Measurements from ENCODE around the gene INPP5J.
"Not testable (repeated sequence)": the region's sequence is repeated elsewhere in the genome, so short reads cannot be mapped to it uniquely, and the experiment has no call there.

Gene INPP5J

GRCh38 chr22:31089160-31090100, 33.3 kb upstream of the INPP5J start:
- no peak overlapping the region for H3K9ac ChIP-seq (ENCODE audit: low read length)
- H3K27ac ChIP-seq (ENCODE audit: low read length), result no peak overlapping the region
- H3K36me3 ChIP-seq (ENCODE audit: control insufficient read depth, low read depth, low read length), result no peaks in the 10 kb centered on the region
- H3K4me1 ChIP-seq (ENCODE audit: control insufficient read depth, low read depth, low read length), result peaks cover 4% of the 10 kb centered on the region
- no peaks in the 10 kb centered on the region for H3K9me3 ChIP-seq (ENCODE audit: control insufficient read depth, low read depth, low read length)
- no peak overlapping the region for H3K4me3 ChIP-seq (ENCODE audit: low read length)
- no peaks in the 10 kb centered on the region for H3K27me3 ChIP-seq (ENCODE audit: control insufficient read depth, insufficient read depth, low read length)

- Histone ChIP-seq H3K9me3 (ENCODE audit: control insufficient read depth, low read depth, low read length) (no peaks in the 10 kb centered on the region), H3K4me1 (ENCODE audit: control insufficient read depth, low read depth, low read length) (peaks cover 4% of the 10 kb centered on the region), H3K9ac (ENCODE audit: low read length) (no peak overlapping the region), H3K27me3 (ENCODE audit: control insufficient read depth, insufficient read depth, low read length) (no peaks in the 10 kb centered on the region), H3K4me3 (ENCODE audit: low read length) (no peak overlapping the region), H3K36me3 (ENCODE audit: control insufficient read depth, low read depth, low read length) (no peaks in the 10 kb centered on the region), H3K27ac (ENCODE audit: low read length) (no peak overlapping the region)
Observed at GRCh38 chr22:31090217-31091085, 32.3 kb upstream of the INPP5J start.

- Histone ChIP-seq H3K27me3 (ENCODE audit: control insufficient read depth, insufficient read depth, low read length) (no peaks in the 10 kb centered on the region), H3K9me3 (ENCODE audit: control insufficient read depth, low read depth, low read length) (no peaks in the 10 kb centered on the region), H3K27ac (ENCODE audit: low read length) (no peak overlapping the region), H3K36me3 (ENCODE audit: control insufficient read depth, low read depth, low read length) (no peaks in the 10 kb centered on the region), H3K9ac (ENCODE audit: low read length) (no peak overlapping the region), H3K4me3 (ENCODE audit: low read length) (no peak overlapping the region), H3K4me1 (ENCODE audit: control insufficient read depth, low read depth, low read length) (no peaks in the 10 kb centered on the region)
Observed at GRCh38 chr22:31091106-31091975, 31.4 kb upstream of the INPP5J start.

- Histone ChIP-seq H3K36me3 (ENCODE audit: control insufficient read depth, low read depth, low read length) (no peaks in the 10 kb centered on the region), H3K27ac (ENCODE audit: low read length) (no peak overlapping the region), H3K27me3 (ENCODE audit: control insufficient read depth, insufficient read depth, low read length) (no peaks in the 10 kb centered on the region), H3K9me3 (ENCODE audit: control insufficient read depth, low read depth, low read length) (no peaks in the 10 kb centered on the region), H3K4me3 (ENCODE audit: low read length) (no peak overlapping the region), H3K4me1 (ENCODE audit: control insufficient read depth, low read depth, low read length) (no peaks in the 10 kb centered on the region), H3K9ac (ENCODE audit: low read length) (no peak overlapping the region)
Observed at GRCh38 chr22:31092161-31092560, 30.6 kb upstream of the INPP5J start.

GRCh38 chr22:31093086-31093850, 29.5 kb upstream of the INPP5J start:
- no peaks in the 10 kb centered on the region for H3K27me3 ChIP-seq (ENCODE audit: control insufficient read depth, insufficient read depth, low read length)
- no peak overlapping the region for H3K27ac ChIP-seq (ENCODE audit: low read length)
- no peak overlapping the region for H3K9ac ChIP-seq (ENCODE audit: low read length)
- no peaks in the 10 kb centered on the region for H3K9me3 ChIP-seq (ENCODE audit: control insufficient read depth, low read depth, low read length)
- H3K4me1 ChIP-seq (ENCODE audit: control insufficient read depth, low read depth, low read length), result peaks cover 4% of the 10 kb centered on the region
- no peak overlapping the region for H3K4me3 ChIP-seq (ENCODE audit: low read length)
- no peaks in the 10 kb centered on the region for H3K36me3 ChIP-seq (ENCODE audit: control insufficient read depth, low read depth, low read length)

GRCh38 chr22:31094021-31094551, 28.7 kb upstream of the INPP5J start:
- Histone ChIP-seq H3K9me3 (ENCODE audit: control insufficient read depth, low read depth, low read length) (no peaks in the 10 kb centered on the region), H3K9ac (ENCODE audit: low read length) (no peak overlapping the region), H3K36me3 (ENCODE audit: control insufficient read depth, low read depth, low read length) (no peaks in the 10 kb centered on the region), H3K27ac (ENCODE audit: low read length) (no peak overlapping the region), H3K27me3 (ENCODE audit: control insufficient read depth, insufficient read depth, low read length) (no peaks in the 10 kb centered on the region), H3K4me3 (ENCODE audit: low read length) (no peak overlapping the region), H3K4me1 (ENCODE audit: control insufficient read depth, low read depth, low read length) (peaks cover 6% of the 10 kb centered on the region)

GRCh38 chr22:31094741-31095140, 28.0 kb upstream of the INPP5J start:
- Histone ChIP-seq H3K4me1 (ENCODE audit: control insufficient read depth, low read depth, low read length) (peaks cover 6% of the 10 kb centered on the region), H3K9me3 (ENCODE audit: control insufficient read depth, low read depth, low read length) (no peaks in the 10 kb centered on the region), H3K4me3 (ENCODE audit: low read length) (no peak overlapping the region), H3K27me3 (ENCODE audit: control insufficient read depth, insufficient read depth, low read length) (no peaks in the 10 kb centered on the region), H3K36me3 (ENCODE audit: control insufficient read depth, low read depth, low read length) (no peaks in the 10 kb centered on the region), H3K9ac (ENCODE audit: low read length) (no peak overlapping the region), H3K27ac (ENCODE audit: low read length) (no peak overlapping the region)

GRCh38 chr22:31095637-31096249, 27.0 kb upstream of the INPP5J start:
- Histone ChIP-seq H3K4me1 (ENCODE audit: control insufficient read depth, low read depth, low read length) (peaks cover 6% of the 10 kb centered on the region), H3K9me3 (ENCODE audit: control insufficient read depth, low read depth, low read length) (no peaks in the 10 kb centered on the region), H3K4me3 (ENCODE audit: low read length) (no peak overlapping the region), H3K27me3 (ENCODE audit: control insufficient read depth, insufficient read depth, low read length) (no peaks in the 10 kb centered on the region), H3K36me3 (ENCODE audit: control insufficient read depth, low read depth, low read length) (no peaks in the 10 kb centered on the region), H3K27ac (ENCODE audit: low read length) (no peak overlapping the region), H3K9ac (ENCODE audit: low read length) (no peak overlapping the region)

- Histone ChIP-seq H3K36me3 (ENCODE audit: control insufficient read depth, low read depth, low read length) (no peaks in the 10 kb centered on the region), H3K4me3 (ENCODE audit: low read length) (no peak overlapping the region), H3K9me3 (ENCODE audit: control insufficient read depth, low read depth, low read length) (no peaks in the 10 kb centered on the region), H3K4me1 (ENCODE audit: control insufficient read depth, low read depth, low read length) (peaks cover 6% of the 10 kb centered on the region), H3K27ac (ENCODE audit: low read length) (no peak overlapping the region), H3K9ac (ENCODE audit: low read length) (no peak overlapping the region), H3K27me3 (ENCODE audit: control insufficient read depth, insufficient read depth, low read length) (no peaks in the 10 kb centered on the region)
Observed at GRCh38 chr22:31096657-31097279, 26.0 kb upstream of the INPP5J start.

GRCh38 chr22:31097539-31097938, 25.2 kb upstream of the INPP5J start:
- not testable (repeated sequence) for H3K4me3 ChIP-seq (ENCODE audit: low read length); H3K27me3 ChIP-seq (ENCODE audit: control insufficient read depth, insufficient read depth, low read length); H3K9ac ChIP-seq (ENCODE audit: low read length); H3K9me3 ChIP-seq (ENCODE audit: control insufficient read depth, low read depth, low read length); H3K36me3 ChIP-seq (ENCODE audit: control insufficient read depth, low read depth, low read length); H3K4me1 ChIP-seq (ENCODE audit: control insufficient read depth, low read depth, low read length); H3K27ac ChIP-seq (ENCODE audit: low read length)

Data from iPS-18a (cell line).